Progenitor cell of endocrine pancreas (in vitro differentiated cells): ENCODE results near the gene LIPF. TPM values are rescaled to one million over a fixed set of nuclear protein-coding genes. Genes with fewer than 3 reads are reported as not detected.

ENCODE experiments used
- DNase-seq: peaks from one replicate; pipeline ENCODE4 v3.0.0; 2021; ENCODE audit warnings: low spot score; ENCODE audit not compliant: unreplicated experiment
- H3K27ac Mint-ChIP-seq: 2 replicates; pipeline ENCODE4 v1.8.0; 2021; ENCODE audit warnings: mild to moderate bottlenecking, moderate library complexity, mixed read lengths
- H3K27me3 Mint-ChIP-seq: 2 replicates; pipeline ENCODE4 v1.8.0; 2021; ENCODE audit warnings: mixed read lengths
- H3K36me3 Mint-ChIP-seq: 2 replicates; pipeline ENCODE4 v1.8.0; 2022; ENCODE audit warnings: mixed read lengths; ENCODE audit not compliant: insufficient read depth
- H3K4me1 Mint-ChIP-seq: 2 replicates; pipeline ENCODE4 v1.8.0; 2021; ENCODE audit warnings: low read depth, mixed read lengths
- H3K4me3 Mint-ChIP-seq: 2 replicates; pipeline ENCODE4 v1.8.0; 2021; ENCODE audit warnings: low read depth, mild to moderate bottlenecking, moderate library complexity, mixed read lengths
- H3K9me3 Mint-ChIP-seq: 2 replicates; pipeline ENCODE4 v1.8.0; 2021; ENCODE audit warnings: low read depth, mixed read lengths
- CTCF ChIP-seq: fragments of 200-600 bp; sonication (generic); IDR thresholded peaks from one replicate; pipeline ENCODE4 v1.5.0; 2021; ENCODE audit warnings: antibody characterized with exemption, mild to moderate bottlenecking; ENCODE audit not compliant: unreplicated experiment
- total RNA-seq: library from RNA; stranded (reverse); gene quantifications from 2 replicates; pipeline ENCODE4 v1.2.1, GENCODE V29; 2021

Gene LIPF
- total RNA-seq, 1 donor from 2014 or later, result not detected

- Mint-ChIP-seq H3K36me3 (no peaks in the 10 kb centered on the region), H3K4me1 (no peaks in the 10 kb centered on the region), H3K27me3 (no peaks in the 10 kb centered on the region), H3K9me3 (no peaks in the 10 kb centered on the region), H3K4me3 (no peak overlapping the region), H3K27ac (no peak overlapping the region)
- TF ChIP-seq CTCF, result no peak
- DNase-seq, result no peak
Measured at GRCh38 chr10:88672041-88672440, 7.8 kb downstream of the LIPF start.

GRCh38 chr10:88676283-88677060 lies 12.2 kb downstream of the LIPF start:
- Mint-ChIP-seq H3K9me3 (no peaks in the 10 kb centered on the region), H3K27ac (no peak overlapping the region), H3K4me1 (no peaks in the 10 kb centered on the region), H3K27me3 (no peaks in the 10 kb centered on the region), H3K4me3 (no peak overlapping the region), H3K36me3 (no peaks in the 10 kb centered on the region)
- no peak for TF ChIP-seq CTCF
- DNase-seq, result no peak

- no peaks in the 10 kb centered on the region for H3K36me3 Mint-ChIP-seq
- H3K27ac Mint-ChIP-seq, result no peak overlapping the region
- no peaks in the 10 kb centered on the region for H3K4me1 Mint-ChIP-seq
- H3K27me3 Mint-ChIP-seq, result no peaks in the 10 kb centered on the region
- no peak for TF ChIP-seq CTCF
- H3K9me3 Mint-ChIP-seq, result no peaks in the 10 kb centered on the region
- H3K4me3 Mint-ChIP-seq, result no peak overlapping the region
- DNase-seq, result no peak
Measured at GRCh38 chr10:88680958-88681357, 16.7 kb downstream of the LIPF start.

GRCh38 chr10:88682491-88682890 lies 18.2 kb downstream of the LIPF start:
- H3K4me1 Mint-ChIP-seq, result no peaks in the 10 kb centered on the region
- no peak overlapping the region for H3K4me3 Mint-ChIP-seq
- no peaks in the 10 kb centered on the region for H3K36me3 Mint-ChIP-seq
- TF ChIP-seq CTCF, result no peak
- H3K27me3 Mint-ChIP-seq, result no peaks in the 10 kb centered on the region
- no peak overlapping the region for H3K27ac Mint-ChIP-seq
- H3K9me3 Mint-ChIP-seq, result no peaks in the 10 kb centered on the region
- no peak for DNase-seq

- no peak for DNase-seq
Measured at GRCh38 chr10:88687853-88688467, 23.7 kb downstream of the LIPF start.

More at GRCh38 chr10:88687853-88688467, 23.7 kb downstream of the LIPF start:
- Mint-ChIP-seq H3K4me1 (no peaks in the 10 kb centered on the region), H3K36me3 (no peaks in the 10 kb centered on the region), H3K4me3 (no peak overlapping the region), H3K9me3 (no peaks in the 10 kb centered on the region), H3K27ac (no peak overlapping the region), H3K27me3 (no peaks in the 10 kb centered on the region)
- peak; percentile 86 for TF ChIP-seq CTCF
